ENCODE measurements around the gene NEUROD2.

NEUROD2 gene

GRCh38 chr17:39600288-39600996 is 7.3 kb downstream of the NEUROD2 start:
- H3K36me3 ChIP-seq (ENCODE audit: control insufficient read depth, insufficient read depth, low read length) = no peaks in the 10 kb centered on the region
- no peak overlapping the region for H3K4me3 ChIP-seq (ENCODE audit: low read depth, low read length)
- peaks cover 100% of the 10 kb centered on the region for H3K27me3 ChIP-seq (ENCODE audit: control insufficient read depth, insufficient read depth, low read length)
- H3K4me1 ChIP-seq (ENCODE audit: control insufficient read depth, insufficient read depth, low read length) = peaks cover 36% of the 10 kb centered on the region
- H3K9ac ChIP-seq (ENCODE audit: low read length) = no peak overlapping the region
- no peak overlapping the region for H3K27ac ChIP-seq (ENCODE audit: low read depth, low read length)
- no peaks in the 10 kb centered on the region for H3K9me3 ChIP-seq (ENCODE audit: control insufficient read depth, insufficient read depth, low read depth, low read length)

GRCh38 chr17:39599665-39600231 is 8.0 kb downstream of the NEUROD2 start:
- Histone ChIP-seq H3K4me1 (ENCODE audit: control insufficient read depth, insufficient read depth, low read length) (peaks cover 34% of the 10 kb centered on the region), H3K9ac (ENCODE audit: low read length) (no peak overlapping the region), H3K27me3 (ENCODE audit: control insufficient read depth, insufficient read depth, low read length) (peaks cover 100% of the 10 kb centered on the region), H3K9me3 (ENCODE audit: control insufficient read depth, insufficient read depth, low read depth, low read length) (no peaks in the 10 kb centered on the region), H3K27ac (ENCODE audit: low read depth, low read length) (no peak overlapping the region), H3K4me3 (ENCODE audit: low read depth, low read length) (no peak overlapping the region), H3K36me3 (ENCODE audit: control insufficient read depth, insufficient read depth, low read length) (no peaks in the 10 kb centered on the region)

DNA sequence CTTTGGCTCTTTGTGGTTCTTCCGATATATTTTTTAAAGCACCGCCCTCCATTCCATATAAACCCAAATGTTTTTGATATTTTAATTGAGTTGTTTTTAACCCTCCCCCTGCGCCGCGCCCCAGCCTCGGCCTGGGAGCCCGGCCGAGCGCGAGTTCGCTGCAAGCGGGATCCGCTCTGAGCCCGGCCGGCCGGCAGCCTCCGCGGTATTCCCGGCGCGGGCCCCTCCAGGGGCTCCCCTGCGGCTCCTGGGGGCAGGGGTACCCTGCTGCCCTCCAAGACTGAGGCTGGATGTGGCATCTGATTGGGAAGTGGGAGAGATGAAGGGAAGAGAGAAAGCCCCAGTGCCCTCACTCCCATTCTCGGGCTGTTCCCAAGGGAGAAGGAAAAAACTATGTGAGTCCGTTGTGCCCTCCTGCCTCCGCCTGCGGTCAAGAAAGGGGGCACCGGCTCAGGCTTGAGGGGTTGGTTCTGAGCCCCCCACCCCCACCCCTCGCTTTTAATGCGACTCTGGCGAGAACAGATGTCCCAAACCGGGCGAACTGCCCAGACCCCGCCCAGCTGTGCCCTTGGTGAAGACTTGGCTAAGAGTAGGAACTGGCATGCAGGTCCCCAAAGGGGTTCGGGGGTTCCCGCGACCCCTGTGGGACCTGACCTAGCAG is 8.6 kb downstream of the NEUROD2 start:
- H3K27me3 ChIP-seq (ENCODE audit: control insufficient read depth, insufficient read depth, low read length) = peaks cover 100% of the 10 kb centered on the region
- peaks cover 34% of the 10 kb centered on the region for H3K4me1 ChIP-seq (ENCODE audit: control insufficient read depth, insufficient read depth, low read length)
- no peaks in the 10 kb centered on the region for H3K36me3 ChIP-seq (ENCODE audit: control insufficient read depth, insufficient read depth, low read length)
- no peak overlapping the region for H3K4me3 ChIP-seq (ENCODE audit: low read depth, low read length)
- H3K27ac ChIP-seq (ENCODE audit: low read depth, low read length) = no peak overlapping the region
- H3K9ac ChIP-seq (ENCODE audit: low read length) = no peak overlapping the region
- no peaks in the 10 kb centered on the region for H3K9me3 ChIP-seq (ENCODE audit: control insufficient read depth, insufficient read depth, low read depth, low read length)

GRCh38 chr17:39598630-39599003 is 9.1 kb downstream of the NEUROD2 start:
- no peaks in the 10 kb centered on the region for H3K36me3 ChIP-seq (ENCODE audit: control insufficient read depth, insufficient read depth, low read length)
- no peak overlapping the region for H3K9ac ChIP-seq (ENCODE audit: low read length)
- H3K4me3 ChIP-seq (ENCODE audit: low read depth, low read length) = no peak overlapping the region
- no peak overlapping the region for H3K27ac ChIP-seq (ENCODE audit: low read depth, low read length)
- H3K27me3 ChIP-seq (ENCODE audit: control insufficient read depth, insufficient read depth, low read length) = peaks cover 100% of the 10 kb centered on the region
- no peaks in the 10 kb centered on the region for H3K9me3 ChIP-seq (ENCODE audit: control insufficient read depth, insufficient read depth, low read depth, low read length)
- H3K4me1 ChIP-seq (ENCODE audit: control insufficient read depth, insufficient read depth, low read length) = peaks cover 31% of the 10 kb centered on the region

DNA sequence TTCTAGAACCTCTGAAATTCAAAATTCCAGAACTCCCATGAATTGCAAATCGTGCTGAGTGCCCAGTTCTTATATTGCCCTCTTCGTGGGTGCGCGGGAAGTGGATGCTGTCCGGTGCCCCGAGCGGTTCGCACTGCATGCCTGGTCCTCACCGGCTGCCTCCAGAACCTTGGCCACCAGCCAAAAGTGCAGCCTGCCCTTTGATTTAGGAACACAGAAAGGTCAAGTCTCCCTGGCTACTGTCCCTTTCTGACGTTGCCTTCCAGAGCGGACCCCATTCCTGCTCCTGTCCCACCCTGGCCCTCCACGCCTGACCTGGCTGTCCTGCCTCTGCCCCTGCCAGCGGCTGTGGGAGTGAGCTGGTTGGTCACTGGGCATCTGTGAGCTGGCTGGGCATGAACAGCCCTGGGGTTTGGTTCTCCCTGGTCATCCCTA is 9.7 kb downstream of the NEUROD2 start:
- H3K27me3 ChIP-seq (ENCODE audit: control insufficient read depth, insufficient read depth, low read length) = peaks cover 100% of the 10 kb centered on the region
- H3K36me3 ChIP-seq (ENCODE audit: control insufficient read depth, insufficient read depth, low read length) = no peaks in the 10 kb centered on the region
- no peaks in the 10 kb centered on the region for H3K9me3 ChIP-seq (ENCODE audit: control insufficient read depth, insufficient read depth, low read depth, low read length)
- peaks cover 27% of the 10 kb centered on the region for H3K4me1 ChIP-seq (ENCODE audit: control insufficient read depth, insufficient read depth, low read length)
- H3K27ac ChIP-seq (ENCODE audit: low read depth, low read length) = no peak overlapping the region
- H3K9ac ChIP-seq (ENCODE audit: low read length) = no peak overlapping the region
- no peak overlapping the region for H3K4me3 ChIP-seq (ENCODE audit: low read depth, low read length)

DNA sequence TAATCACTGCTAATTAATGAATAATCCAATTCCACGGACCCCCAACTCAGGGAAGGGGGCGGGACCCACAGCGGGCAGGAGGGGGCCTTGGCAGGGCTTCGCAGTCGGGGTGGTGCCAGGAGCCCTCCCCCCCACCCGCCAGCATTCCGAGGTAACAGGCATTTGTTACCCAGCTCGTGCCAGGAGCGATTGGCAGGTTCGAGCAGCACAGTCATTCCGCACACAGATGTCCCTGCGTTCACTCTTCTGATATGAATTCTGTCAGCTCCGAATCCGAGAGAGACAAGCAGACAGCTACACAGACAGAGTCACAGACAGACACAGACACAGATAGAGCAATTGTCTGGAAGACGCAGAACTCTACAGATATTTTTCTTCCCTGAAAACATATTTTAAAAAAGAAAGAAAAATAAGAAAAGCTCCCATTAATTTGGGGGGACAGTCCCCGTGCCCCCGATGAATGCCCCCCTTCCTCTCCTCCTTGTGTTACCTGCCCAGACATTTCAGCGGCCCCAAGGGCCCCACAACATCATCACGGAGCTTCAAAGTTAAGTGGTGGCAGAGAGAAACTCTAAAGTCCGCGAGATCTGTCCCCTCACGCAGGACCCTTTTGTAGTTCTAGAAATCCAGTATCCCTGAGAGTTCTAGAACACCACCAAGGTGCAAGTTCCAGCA is 10.2 kb downstream of the NEUROD2 start:
- H3K4me3 ChIP-seq (ENCODE audit: low read depth, low read length) = no peak overlapping the region
- no peak overlapping the region for H3K9ac ChIP-seq (ENCODE audit: low read length)
- H3K27ac ChIP-seq (ENCODE audit: low read depth, low read length) = no peak overlapping the region
- peaks cover 100% of the 10 kb centered on the region for H3K27me3 ChIP-seq (ENCODE audit: control insufficient read depth, insufficient read depth, low read length)
- no peaks in the 10 kb centered on the region for H3K9me3 ChIP-seq (ENCODE audit: control insufficient read depth, insufficient read depth, low read depth, low read length)
- peaks cover 27% of the 10 kb centered on the region for H3K4me1 ChIP-seq (ENCODE audit: control insufficient read depth, insufficient read depth, low read length)
- H3K36me3 ChIP-seq (ENCODE audit: control insufficient read depth, insufficient read depth, low read length) = no peaks in the 10 kb centered on the region

DNA sequence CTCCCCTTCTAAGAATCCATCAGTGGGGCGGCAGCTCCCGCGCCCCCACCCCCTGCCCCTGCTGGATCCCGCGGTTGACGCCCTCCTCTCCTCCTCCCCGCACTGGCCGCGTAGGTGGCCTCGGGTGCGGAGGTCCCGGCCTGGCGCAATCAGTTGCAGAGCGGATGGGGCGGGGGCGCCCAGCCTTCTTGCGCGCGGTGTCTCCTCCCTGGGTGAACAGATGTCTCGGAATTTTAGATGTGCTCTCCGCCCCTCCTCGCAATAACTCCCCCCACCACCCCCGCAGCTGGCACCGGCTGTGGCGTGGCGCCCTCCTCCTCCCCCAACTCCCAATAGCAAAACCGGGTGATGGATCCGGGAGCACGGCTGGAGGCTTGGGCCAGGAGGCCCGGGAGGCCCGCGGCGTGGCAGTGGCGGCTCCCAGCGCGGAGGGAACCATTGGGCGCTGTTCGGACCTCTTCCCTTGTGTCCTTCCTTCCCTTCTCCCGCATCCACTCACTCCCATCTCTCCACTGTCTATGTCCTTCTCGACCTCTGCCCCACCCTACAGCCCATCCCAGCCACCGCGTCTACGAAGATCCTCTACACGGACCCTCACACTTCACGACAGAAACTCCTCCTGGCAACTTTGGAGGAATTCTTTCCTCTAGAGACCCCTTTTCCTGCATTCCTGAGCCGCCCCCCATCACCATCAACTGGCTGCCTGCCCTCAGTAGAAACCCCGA is 11.0 kb downstream of the NEUROD2 start:
- peaks cover 100% of the 10 kb centered on the region for H3K27me3 ChIP-seq (ENCODE audit: control insufficient read depth, insufficient read depth, low read length)
- H3K9me3 ChIP-seq (ENCODE audit: control insufficient read depth, insufficient read depth, low read depth, low read length) = no peaks in the 10 kb centered on the region
- H3K4me1 ChIP-seq (ENCODE audit: control insufficient read depth, insufficient read depth, low read length) = peaks cover 23% of the 10 kb centered on the region
- no peak overlapping the region for H3K9ac ChIP-seq (ENCODE audit: low read length)
- H3K36me3 ChIP-seq (ENCODE audit: control insufficient read depth, insufficient read depth, low read length) = no peaks in the 10 kb centered on the region
- H3K27ac ChIP-seq (ENCODE audit: low read depth, low read length) = no peak overlapping the region
- H3K4me3 ChIP-seq (ENCODE audit: low read depth, low read length) = peak overlapping the region; percentile 22

DNA sequence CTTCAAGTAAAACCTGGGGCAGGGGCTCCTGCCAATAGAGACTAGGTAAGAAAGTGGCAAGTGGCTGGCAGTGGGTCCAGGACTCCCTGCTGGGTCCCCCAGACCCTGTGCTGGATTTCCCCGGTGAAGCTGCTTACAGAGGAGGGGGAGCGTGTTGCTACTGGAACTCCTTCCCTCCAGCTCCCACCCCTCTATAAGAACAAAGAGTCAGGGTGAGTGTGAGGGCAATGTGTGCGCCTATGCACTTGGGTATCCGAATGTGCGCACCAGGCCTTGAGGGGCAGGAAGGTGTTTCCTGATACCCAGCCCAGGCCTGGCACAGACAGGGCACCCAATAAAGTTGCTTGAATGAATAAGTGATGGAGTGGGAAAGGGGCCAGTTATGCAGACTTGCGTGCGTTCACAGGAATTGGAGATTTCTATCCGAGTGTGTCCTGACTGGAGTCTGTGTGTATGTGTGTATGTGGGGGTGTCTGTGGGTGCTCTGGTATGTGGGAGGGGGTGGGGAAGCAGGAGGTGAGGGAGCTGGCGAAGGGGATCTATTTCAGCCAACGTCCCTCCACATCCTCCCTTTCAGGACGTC is 11.7 kb downstream of the NEUROD2 start:
- Histone ChIP-seq H3K27ac (ENCODE audit: low read depth, low read length) (no peak overlapping the region), H3K36me3 (ENCODE audit: control insufficient read depth, insufficient read depth, low read length) (no peaks in the 10 kb centered on the region), H3K4me3 (ENCODE audit: low read depth, low read length) (peak overlapping the region; percentile 22; the same call in 1 of the 2 replicates), H3K9ac (ENCODE audit: low read length) (no peak overlapping the region), H3K27me3 (ENCODE audit: control insufficient read depth, insufficient read depth, low read length) (peaks cover 100% of the 10 kb centered on the region), H3K9me3 (ENCODE audit: control insufficient read depth, insufficient read depth, low read depth, low read length) (no peaks in the 10 kb centered on the region), H3K4me1 (ENCODE audit: control insufficient read depth, insufficient read depth, low read length) (peaks cover 21% of the 10 kb centered on the region)

GRCh38 chr17:39595294-39595693 is 12.4 kb downstream of the NEUROD2 start:
- H3K9ac ChIP-seq (ENCODE audit: low read length) = no peak overlapping the region
- H3K4me1 ChIP-seq (ENCODE audit: control insufficient read depth, insufficient read depth, low read length) = peaks cover 17% of the 10 kb centered on the region
- no peaks in the 10 kb centered on the region for H3K36me3 ChIP-seq (ENCODE audit: control insufficient read depth, insufficient read depth, low read length)
- no peak overlapping the region for H3K27ac ChIP-seq (ENCODE audit: low read depth, low read length)
- H3K4me3 ChIP-seq (ENCODE audit: low read depth, low read length) = no peak overlapping the region
- H3K9me3 ChIP-seq (ENCODE audit: control insufficient read depth, insufficient read depth, low read depth, low read length) = no peaks in the 10 kb centered on the region
- H3K27me3 ChIP-seq (ENCODE audit: control insufficient read depth, insufficient read depth, low read length) = peaks cover 99% of the 10 kb centered on the region

- Histone ChIP-seq H3K4me1 (ENCODE audit: control insufficient read depth, insufficient read depth, low read length) (peaks cover 8% of the 10 kb centered on the region), H3K9ac (ENCODE audit: low read length) (no peak overlapping the region), H3K36me3 (ENCODE audit: control insufficient read depth, insufficient read depth, low read length) (no peaks in the 10 kb centered on the region), H3K4me3 (ENCODE audit: low read depth, low read length) (no peak overlapping the region), H3K9me3 (ENCODE audit: control insufficient read depth, insufficient read depth, low read depth, low read length) (no peaks in the 10 kb centered on the region), H3K27me3 (ENCODE audit: control insufficient read depth, insufficient read depth, low read length) (peaks cover 94% of the 10 kb centered on the region), H3K27ac (ENCODE audit: low read depth, low read length) (no peak overlapping the region)
These were observed 14.3 kb downstream of the NEUROD2 start for GRCh38 chr17:39593371-39593770.

All from HUES6 (cell line).